Hepatocyte (in vitro differentiated cells): ENCODE measurements around the gene ZEB2. TPM values are rescaled to one million over a fixed set of nuclear protein-coding genes. Genes with fewer than 3 reads are reported as not detected.

ENCODE experiments used
- DNase-seq: peaks from one replicate; pipeline ENCODE4 v3.0.0-alpha.2; 2016; ENCODE audit warnings: low spot score
- H2AFZ ChIP-seq: fragments of 200-600 bp; sonication (generic); 2 replicates; pipeline ENCODE4 v1.6.0; 2016; ENCODE audit warnings: antibody characterized with exemption, mild to moderate bottlenecking
- H3K27ac ChIP-seq: fragments of 200-600 bp; sonication (generic); 2 replicates; pipeline ENCODE4 v1.5.1; 2016; ENCODE audit warnings: mild to moderate bottlenecking
- H3K27me3 ChIP-seq: fragments of 200-600 bp; sonication (generic); 2 replicates; pipeline ENCODE4 v1.6.1; 2016
- H3K36me3 ChIP-seq: fragments of 200-600 bp; sonication (generic); replicated peaks from 2 replicates; pipeline ENCODE4 v1.5.1; 2016; ENCODE audit warnings: low read depth; ENCODE audit not compliant: insufficient read depth
- H3K4me1 ChIP-seq: fragments of 200-600 bp; sonication (generic); 2 replicates; pipeline ENCODE4 v1.5.1; 2016; ENCODE audit warnings: mild to moderate bottlenecking, moderate library complexity; ENCODE audit not compliant: insufficient read depth
- H3K4me2 ChIP-seq: fragments of 200-600 bp; sonication (generic); 2 replicates; pipeline ENCODE4 v1.6.0; 2016
- H3K4me3 ChIP-seq: fragments of 200-600 bp; sonication (generic); 2 replicates; pipeline ENCODE4 v1.5.1; 2016; ENCODE audit warnings: mild to moderate bottlenecking
- H3K79me2 ChIP-seq: fragments of 200-600 bp; sonication (generic); 2 replicates; pipeline ENCODE4 v1.6.0; 2017; ENCODE audit warnings: mild to moderate bottlenecking
- H3K9me2 ChIP-seq: fragments of 200-600 bp; sonication (generic); replicated peaks from 2 replicates; pipeline ENCODE4 v1.6.0; 2017; ENCODE audit warnings: mild to moderate bottlenecking; ENCODE audit not compliant: insufficient read depth
- H3K9me3 ChIP-seq: fragments of 200-600 bp; sonication (generic); 2 replicates; pipeline ENCODE4 v1.5.1; 2016; ENCODE audit warnings: low read depth, mild to moderate bottlenecking
- H4K20me1 ChIP-seq: fragments of 200-600 bp; sonication (generic); 2 replicates; pipeline ENCODE4 v1.6.0; 2016; ENCODE audit warnings: mild to moderate bottlenecking; ENCODE audit not compliant: insufficient read depth, poor library complexity, severe bottlenecking
- CTCF ChIP-seq: fragments of 200-600 bp; sonication (generic); IDR thresholded peaks from 2 replicates; pipeline ENCODE4 v1.5.1; 2016; ENCODE audit warnings: antibody characterized with exemption, mild to moderate bottlenecking; ENCODE audit not compliant: poor library complexity
- EZH2 ChIP-seq: fragments of 200-600 bp; sonication (generic); IDR thresholded peaks from 2 replicates; pipeline ENCODE4 v1.6.1; 2016; ENCODE audit warnings: antibody characterized with exemption, mild to moderate bottlenecking, borderline replicate concordance
- EZH2phosphoT487 ChIP-seq: fragments of 200-600 bp; sonication (generic); IDR thresholded peaks from one replicate; pipeline ENCODE4 v1.6.1; 2018; ENCODE audit warnings: antibody characterized with exemption, mild to moderate bottlenecking, low read depth, moderate library complexity; ENCODE audit not compliant: unreplicated experiment, severe bottlenecking
- WGBS: methylation state at CpG from one replicate; pipeline ENCODE4 v1.1.6; 2016; ENCODE audit warnings: low lambda C conversion rate; ENCODE audit errors: missing lambda C conversion rate; 5-methylcytosine and 5-hydroxymethylcytosine counted together
- polyA plus RNA-seq: library from polyadenylated mRNA; unstranded; fragments of >200 nt; fragmentation: Nextera tagmentation; extraction: Ambion mirVana; gene quantifications from 2 replicates; pipeline ENCODE4 v1.2.1, GENCODE V29; 2016
- total RNA-seq: library from RNA; depleted of rRNA; stranded (reverse); fragments of >200 nt; gene quantifications from 2 replicates; pipeline ENCODE4 v1.2.3, GENCODE V29; 2014

Gene ZEB2
- total and polyA plus RNA-seq, 2 experiments from 2014 or later, result 17.8 to 35.5 TPM

- WGBS, result 60% methylated on average over 5 of the region's 5 CpGs
- Histone ChIP-seq H3K4me2 (no peak overlapping the region), H4K20me1 (peaks cover 10% of the 10 kb centered on the region), H3K4me3 (no peak overlapping the region), H3K4me1 (peaks cover 16% of the 10 kb centered on the region), H3K36me3 (no peaks in the 10 kb centered on the region), H3K79me2 (peaks cover 22% of the 10 kb centered on the region), H3K9me3 (no peaks in the 10 kb centered on the region), H3K27ac (no peak overlapping the region), H3K27me3 (peaks cover 64% of the 10 kb centered on the region), H2AFZ (no peak overlapping the region), H3K9me2 (no peaks in the 10 kb centered on the region)
- no peak for DNase-seq
- no peak for TF ChIP-seq EZH2
Measured at GRCh38 chr2:144474017-144474416, 45.9 kb downstream of the ZEB2 start.

GRCh38 chr2:144472911-144473310 lies 47.0 kb downstream of the ZEB2 start:
- no peak for TF ChIP-seq EZH2phosphoT487
- TF ChIP-seq CTCF, result no peak
- TF ChIP-seq EZH2, result no peak
- Histone ChIP-seq H4K20me1 (peaks cover 10% of the 10 kb centered on the region), H2AFZ (no peak overlapping the region), H3K9me3 (no peaks in the 10 kb centered on the region), H3K4me3 (no peak overlapping the region), H3K27ac (no peak overlapping the region), H3K27me3 (peaks cover 75% of the 10 kb centered on the region), H3K4me2 (no peak overlapping the region), H3K9me2 (no peaks in the 10 kb centered on the region), H3K4me1 (peaks cover 16% of the 10 kb centered on the region), H3K79me2 (peaks cover 28% of the 10 kb centered on the region), H3K36me3 (no peaks in the 10 kb centered on the region)
- DNase-seq, result no peak
- 89% methylated on average over 2 of the region's 2 CpGs for WGBS

- WGBS, result 87% methylated on average over 2 of the region's 2 CpGs
- H3K79me2 ChIP-seq, result peaks cover 33% of the 10 kb centered on the region
- TF ChIP-seq CTCF (no peak), EZH2phosphoT487 (no peak), EZH2 (no peak)
- H2AFZ ChIP-seq, result no peak overlapping the region
- no peaks in the 10 kb centered on the region for H3K9me3 ChIP-seq
- no peak overlapping the region for H3K4me3 ChIP-seq
- H3K27ac ChIP-seq, result no peak overlapping the region
- no peaks in the 10 kb centered on the region for H3K9me2 ChIP-seq
- no peak for DNase-seq
- H3K27me3 ChIP-seq, result peaks cover 84% of the 10 kb centered on the region
- H4K20me1 ChIP-seq, result peaks cover 10% of the 10 kb centered on the region
- peaks cover 12% of the 10 kb centered on the region for H3K4me1 ChIP-seq
- no peak overlapping the region for H3K4me2 ChIP-seq
- H3K36me3 ChIP-seq, result no peaks in the 10 kb centered on the region
Measured at GRCh38 chr2:144472046-144472412, 47.9 kb downstream of the ZEB2 start.

GRCh38 chr2:144471305-144472045 lies 48.4 kb downstream of the ZEB2 start:
- no peak overlapping the region for H2AFZ ChIP-seq
- H3K4me2 ChIP-seq, result no peak overlapping the region
- peaks cover 10% of the 10 kb centered on the region for H4K20me1 ChIP-seq
- WGBS, result 59% methylated on average over 2 of the region's 2 CpGs
- TF ChIP-seq EZH2, result no peak
- TF ChIP-seq CTCF, result no peak
- no peak for TF ChIP-seq EZH2phosphoT487
- H3K36me3 ChIP-seq, result no peaks in the 10 kb centered on the region
- H3K9me2 ChIP-seq, result no peaks in the 10 kb centered on the region
- H3K4me1 ChIP-seq, result peaks cover 10% of the 10 kb centered on the region
- H3K9me3 ChIP-seq, result no peaks in the 10 kb centered on the region
- peaks cover 89% of the 10 kb centered on the region for H3K27me3 ChIP-seq
- H3K79me2 ChIP-seq, result peaks cover 33% of the 10 kb centered on the region
- no peak for DNase-seq
- H3K27ac ChIP-seq, result no peak overlapping the region
- H3K4me3 ChIP-seq, result no peak overlapping the region
